ENCODE results near the gene CHCHD6.

Gene CHCHD6

DNA sequence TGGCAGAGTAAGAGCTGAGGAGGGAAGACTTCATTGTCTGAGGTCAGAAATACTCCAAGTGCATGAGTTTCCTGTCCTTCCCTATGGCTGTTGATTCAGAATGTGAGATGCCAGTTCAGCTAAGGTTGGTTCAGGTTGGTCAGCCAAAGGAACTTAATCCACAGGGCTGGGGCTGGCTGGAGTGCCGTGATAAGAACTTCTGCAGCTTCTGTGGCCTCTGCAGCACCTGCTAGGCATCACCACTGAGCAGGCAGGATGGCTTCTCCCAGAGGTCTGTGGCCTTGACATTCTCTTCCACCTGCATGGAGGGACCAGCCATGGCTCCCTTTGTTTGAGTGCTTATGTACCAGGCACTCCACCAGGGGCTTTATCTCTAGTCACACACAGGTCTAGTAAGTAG lies 169.4 kb downstream of the CHCHD6 start:
- no peak overlapping the region for H3K9ac ChIP-seq (ENCODE audit: low read length)
- no peak overlapping the region for H3K27ac ChIP-seq (ENCODE audit: low read length)
- H3K9me3 ChIP-seq (ENCODE audit: insufficient read depth, low read length): no peaks in the 10 kb centered on the region
- H2AFZ ChIP-seq (ENCODE audit: low read depth, low read length): no peak overlapping the region
- H4K20me1 ChIP-seq (ENCODE audit: insufficient read depth, low read length): no peaks in the 10 kb centered on the region
- H3K4me3 ChIP-seq (ENCODE audit: low read length): no peak overlapping the region
- no peaks in the 10 kb centered on the region for H3K27me3 ChIP-seq (ENCODE audit: low read depth, low read length)
- TF ChIP-seq EZH2phosphoT487 (IDR thresholded peaks at IDR 0.05; ENCODE audit: low read depth): no peak
- TF ChIP-seq, protein P1, sequence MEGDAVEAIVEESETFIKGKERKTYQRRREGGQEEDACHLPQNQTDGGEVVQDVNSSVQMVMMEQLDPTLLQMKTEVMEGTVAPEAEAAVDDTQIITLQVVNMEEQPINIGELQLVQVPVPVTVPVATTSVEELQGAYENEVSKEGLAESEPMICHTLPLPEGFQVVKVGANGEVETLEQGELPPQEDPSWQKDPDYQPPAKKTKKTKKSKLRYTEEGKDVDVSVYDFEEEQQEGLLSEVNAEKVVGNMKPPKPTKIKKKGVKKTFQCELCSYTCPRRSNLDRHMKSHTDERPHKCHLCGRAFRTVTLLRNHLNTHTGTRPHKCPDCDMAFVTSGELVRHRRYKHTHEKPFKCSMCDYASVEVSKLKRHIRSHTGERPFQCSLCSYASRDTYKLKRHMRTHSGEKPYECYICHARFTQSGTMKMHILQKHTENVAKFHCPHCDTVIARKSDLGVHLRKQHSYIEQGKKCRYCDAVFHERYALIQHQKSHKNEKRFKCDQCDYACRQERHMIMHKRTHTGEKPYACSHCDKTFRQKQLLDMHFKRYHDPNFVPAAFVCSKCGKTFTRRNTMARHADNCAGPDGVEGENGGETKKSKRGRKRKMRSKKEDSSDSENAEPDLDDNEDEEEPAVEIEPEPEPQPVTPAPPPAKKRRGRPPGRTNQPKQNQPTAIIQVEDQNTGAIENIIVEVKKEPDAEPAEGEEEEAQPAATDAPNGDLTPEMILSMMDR (IDR thresholded peaks at IDR 0.05; ENCODE audit: low read depth, low read length): no peak
- no peaks in the 10 kb centered on the region for H3K4me1 ChIP-seq (ENCODE audit: low read length)
- H3K36me3 ChIP-seq (replicated peaks; ENCODE audit: low read depth, low read length): no peaks in the 10 kb centered on the region
- H3K4me2 ChIP-seq (ENCODE audit: low read length): no peak overlapping the region
- no peaks in the 10 kb centered on the region for H3K79me2 ChIP-seq (ENCODE audit: low read length)

GRCh38 chr3:126878664-126879063 lies 174.6 kb downstream of the CHCHD6 start:
- Histone ChIP-seq H3K4me3 (ENCODE audit: low read length) (no peak overlapping the region), H3K36me3 (replicated peaks; ENCODE audit: low read depth, low read length) (no peaks in the 10 kb centered on the region), H2AFZ (ENCODE audit: low read depth, low read length) (no peak overlapping the region), H3K4me2 (ENCODE audit: low read length) (no peak overlapping the region), H3K4me1 (ENCODE audit: low read length) (no peaks in the 10 kb centered on the region), H3K9me3 (ENCODE audit: insufficient read depth, low read length) (no peaks in the 10 kb centered on the region), H3K27me3 (ENCODE audit: low read depth, low read length) (no peaks in the 10 kb centered on the region), H4K20me1 (ENCODE audit: insufficient read depth, low read length) (no peaks in the 10 kb centered on the region), H3K9ac (ENCODE audit: low read length) (no peak overlapping the region), H3K79me2 (ENCODE audit: low read length) (no peaks in the 10 kb centered on the region), H3K27ac (ENCODE audit: low read length) (no peak overlapping the region)
- TF ChIP-seq, protein P1 (IDR thresholded peaks at IDR 0.05; ENCODE audit: low read depth, low read length): no peak
- TF ChIP-seq EZH2phosphoT487 (IDR thresholded peaks at IDR 0.05; ENCODE audit: low read depth): no peak

DNA sequence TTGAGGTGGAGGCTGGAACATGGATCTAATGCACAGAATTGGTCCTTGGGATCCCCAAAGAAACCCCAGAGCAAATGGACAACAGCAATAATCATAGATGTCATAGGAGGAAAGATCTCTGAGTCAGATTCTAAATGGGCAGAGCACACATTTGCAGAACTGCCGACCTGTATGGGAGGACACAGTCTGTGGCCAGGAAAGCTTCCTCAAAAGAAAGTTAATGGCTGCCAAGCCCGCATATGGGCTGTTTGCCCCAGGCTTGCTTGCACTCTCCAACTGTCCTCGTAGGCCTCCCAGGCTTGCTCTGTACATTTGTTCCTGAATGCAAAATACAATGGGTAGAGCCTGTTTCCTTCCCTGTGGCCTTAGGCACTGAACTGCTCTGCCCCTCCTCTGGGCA lies 176.9 kb downstream of the CHCHD6 start:
- Histone ChIP-seq H3K36me3 (replicated peaks; ENCODE audit: low read depth, low read length) (no peaks in the 10 kb centered on the region), H4K20me1 (ENCODE audit: insufficient read depth, low read length) (no peaks in the 10 kb centered on the region), H2AFZ (ENCODE audit: low read depth, low read length) (no peak overlapping the region), H3K4me1 (ENCODE audit: low read length) (no peaks in the 10 kb centered on the region), H3K9me3 (ENCODE audit: insufficient read depth, low read length) (no peaks in the 10 kb centered on the region), H3K4me3 (ENCODE audit: low read length) (no peak overlapping the region), H3K9ac (ENCODE audit: low read length) (no peak overlapping the region), H3K27ac (ENCODE audit: low read length) (no peak overlapping the region), H3K79me2 (ENCODE audit: low read length) (no peaks in the 10 kb centered on the region), H3K4me2 (ENCODE audit: low read length) (no peak overlapping the region), H3K27me3 (ENCODE audit: low read depth, low read length) (no peaks in the 10 kb centered on the region)
- TF ChIP-seq, protein P1 (IDR thresholded peaks at IDR 0.05; ENCODE audit: low read depth, low read length): no peak
- TF ChIP-seq EZH2phosphoT487 (IDR thresholded peaks at IDR 0.05; ENCODE audit: low read depth): no peak

DNA sequence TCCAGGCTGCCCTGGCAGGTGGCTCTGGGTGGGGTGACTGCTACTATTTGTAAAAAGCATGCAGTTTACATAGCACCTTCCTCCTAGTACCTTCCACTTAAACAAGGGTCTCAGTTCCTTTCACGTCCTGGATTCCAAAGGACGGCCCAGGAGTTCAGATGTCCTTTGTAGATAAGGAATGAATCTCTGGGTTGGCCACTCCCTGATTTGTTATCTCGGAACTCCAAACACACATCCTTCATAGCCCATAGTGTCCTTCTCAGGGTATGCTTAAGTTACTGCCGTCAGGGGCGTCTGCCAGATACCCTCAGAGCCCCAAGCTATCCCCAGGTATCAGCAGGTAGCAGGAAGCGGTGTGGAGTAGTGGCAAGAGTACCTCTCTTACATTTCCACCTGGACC lies 177.8 kb downstream of the CHCHD6 start:
- H3K27ac ChIP-seq (ENCODE audit: low read length): no peak overlapping the region
- no peak overlapping the region for H3K4me3 ChIP-seq (ENCODE audit: low read length)
- H3K4me2 ChIP-seq (ENCODE audit: low read length): no peak overlapping the region
- no peaks in the 10 kb centered on the region for H3K4me1 ChIP-seq (ENCODE audit: low read length)
- H3K9me3 ChIP-seq (ENCODE audit: insufficient read depth, low read length): no peaks in the 10 kb centered on the region
- H3K27me3 ChIP-seq (ENCODE audit: low read depth, low read length): no peaks in the 10 kb centered on the region
- no peaks in the 10 kb centered on the region for H4K20me1 ChIP-seq (ENCODE audit: insufficient read depth, low read length)
- no peak overlapping the region for H3K9ac ChIP-seq (ENCODE audit: low read length)
- no peaks in the 10 kb centered on the region for H3K36me3 ChIP-seq (replicated peaks; ENCODE audit: low read depth, low read length)
- no peak overlapping the region for H2AFZ ChIP-seq (ENCODE audit: low read depth, low read length)
- TF ChIP-seq, protein P1 (IDR thresholded peaks at IDR 0.05; ENCODE audit: low read depth, low read length): no peak
- TF ChIP-seq EZH2phosphoT487 (IDR thresholded peaks at IDR 0.05; ENCODE audit: low read depth): no peak
- H3K79me2 ChIP-seq (ENCODE audit: low read length): no peaks in the 10 kb centered on the region
